Mucosa of descending colon (tissue), 3 donors: ENCODE measurements around the gene F8. TPM values are rescaled to one million over a fixed set of nuclear protein-coding genes. Genes with fewer than 3 reads are reported as not detected.
"Not testable (repeated sequence)": the region's sequence is repeated elsewhere in the genome, so short reads cannot be mapped to it uniquely, and the experiment has no call there.

Experiments used
- ATAC-seq: fragments of 200-7000 bp; cut with Tn5 transposase; one replicate; pipeline ENCODE4 v1.9.1; 2020; ENCODE audit warnings: mild to moderate bottlenecking, moderate library complexity
- DNase-seq, 3 donors: peaks; one replicate each; pipeline ENCODE4 v3.0.0-alpha.2; 2020
- H3K36me3 ChIP-seq: fragments of 200-600 bp; one replicate; pipeline ENCODE4 v1.8.0; 2021; ENCODE audit warnings: low read depth, mild to moderate bottlenecking
- H3K4me1 ChIP-seq: fragments of 200-600 bp; one replicate; pipeline ENCODE4 v1.8.0; 2021; ENCODE audit warnings: low read depth, mild to moderate bottlenecking
- H3K4me3 ChIP-seq: fragments of 200-600 bp; one replicate; pipeline ENCODE4 v1.8.0; 2021; ENCODE audit warnings: mild to moderate bottlenecking
- H3K9me3 ChIP-seq: fragments of 200-600 bp; one replicate; pipeline ENCODE4 v1.8.0; 2021; ENCODE audit warnings: mild to moderate bottlenecking
- intact Hi-C, 2 donors: fragments of 100-400 bp; cut with DNase I in 1 of 2; cut with micrococcal nuclease in 1 of 2; formaldehyde crosslinking; loops; one replicate each; pipeline versions ENCODE4 v1.11.0 to v1.11.1; 2022; cut with DNase I, micrococcal nuclease
- total RNA-seq, 3 donors: library from RNA; stranded (reverse); fragmentation: NEBNext Ultra II Directional in 2 of 3; extraction: Animal tissue kit (Norgen Biotek cat#: 25700) in 2 of 3; gene quantifications; one replicate each; pipeline versions ENCODE4 v1.2.1 to v1.2.4, GENCODE V29; 2021 to 2023
- TF ChIP-seq, protein P1 (sequence below): fragments of 200-600 bp; IDR thresholded peaks from one replicate; pipeline ENCODE4 v1.8.0; 2022; ENCODE audit warnings: antibody characterized with exemption, mild to moderate bottlenecking
- donor health status: DM: no; HTN: no; CAD: no; lungs with moderate emphysema.
- donor health status: DM: no; HTN: no; CAD: no.
- donor health status: DM: no; HTN: yes; CAD: no.

Gene F8
- total RNA-seq, 3 donors from 2014 or later: 2.8 to 14.0 (median 5.4) TPM

DNA sequence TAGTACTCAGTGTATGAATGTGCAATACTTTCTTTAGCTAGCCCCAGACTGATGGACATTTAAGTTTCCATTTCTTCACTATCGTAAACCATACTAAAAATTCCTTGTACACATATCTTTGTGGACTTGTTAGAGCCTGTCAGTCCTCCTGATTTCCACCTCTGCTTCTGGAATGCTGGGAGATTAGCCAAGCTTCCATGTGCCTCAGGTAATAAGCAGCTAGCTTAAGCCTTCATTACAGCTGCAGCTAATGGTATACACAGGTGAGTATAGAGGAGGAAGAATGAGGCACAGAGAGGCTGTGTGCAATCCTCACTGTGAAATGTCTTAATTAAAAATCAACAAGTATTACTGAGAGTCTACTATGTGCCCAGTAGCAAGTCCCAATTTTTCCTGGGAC, 197.9 kb downstream of the F8 start:
- no peak for ATAC-seq
- no peaks in the 10 kb centered on the region for H3K9me3 ChIP-seq
- TF ChIP-seq, protein P1, sequence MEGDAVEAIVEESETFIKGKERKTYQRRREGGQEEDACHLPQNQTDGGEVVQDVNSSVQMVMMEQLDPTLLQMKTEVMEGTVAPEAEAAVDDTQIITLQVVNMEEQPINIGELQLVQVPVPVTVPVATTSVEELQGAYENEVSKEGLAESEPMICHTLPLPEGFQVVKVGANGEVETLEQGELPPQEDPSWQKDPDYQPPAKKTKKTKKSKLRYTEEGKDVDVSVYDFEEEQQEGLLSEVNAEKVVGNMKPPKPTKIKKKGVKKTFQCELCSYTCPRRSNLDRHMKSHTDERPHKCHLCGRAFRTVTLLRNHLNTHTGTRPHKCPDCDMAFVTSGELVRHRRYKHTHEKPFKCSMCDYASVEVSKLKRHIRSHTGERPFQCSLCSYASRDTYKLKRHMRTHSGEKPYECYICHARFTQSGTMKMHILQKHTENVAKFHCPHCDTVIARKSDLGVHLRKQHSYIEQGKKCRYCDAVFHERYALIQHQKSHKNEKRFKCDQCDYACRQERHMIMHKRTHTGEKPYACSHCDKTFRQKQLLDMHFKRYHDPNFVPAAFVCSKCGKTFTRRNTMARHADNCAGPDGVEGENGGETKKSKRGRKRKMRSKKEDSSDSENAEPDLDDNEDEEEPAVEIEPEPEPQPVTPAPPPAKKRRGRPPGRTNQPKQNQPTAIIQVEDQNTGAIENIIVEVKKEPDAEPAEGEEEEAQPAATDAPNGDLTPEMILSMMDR: no peak
- no peaks in the 10 kb centered on the region for H3K4me1 ChIP-seq
- H3K36me3 ChIP-seq: no peaks in the 10 kb centered on the region
- intact Hi-C loops: no loop called here
- no peak overlapping the region for H3K4me3 ChIP-seq
- DNase-seq: no peak

DNA sequence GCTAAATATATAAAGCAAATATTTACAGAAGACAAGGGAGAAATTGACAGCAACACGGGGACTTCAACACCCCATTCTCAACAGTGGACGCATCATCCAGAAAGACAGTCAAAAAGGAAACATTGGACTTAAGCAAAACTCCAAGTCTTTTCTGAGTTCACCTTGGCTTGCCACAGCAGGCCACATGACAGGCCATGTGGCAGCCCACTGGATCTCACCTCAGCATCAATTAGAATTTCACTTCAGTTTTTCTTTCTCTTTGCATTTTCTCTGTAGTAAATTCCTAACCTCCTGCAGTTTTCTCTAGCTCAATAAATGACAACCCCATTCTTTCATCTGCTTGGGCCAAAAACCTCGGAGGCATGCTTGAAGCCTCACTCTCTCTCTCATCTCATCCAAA, 200.5 kb downstream of the F8 start:
- TF ChIP-seq, protein P1: no peak
- Histone ChIP-seq H3K4me3 (no peak overlapping the region), H3K9me3 (no peaks in the 10 kb centered on the region), H3K4me1 (no peaks in the 10 kb centered on the region), H3K36me3 (no peaks in the 10 kb centered on the region)
- intact Hi-C loops: no loop called here
- DNase-seq: no peak
- no peak for ATAC-seq

DNA sequence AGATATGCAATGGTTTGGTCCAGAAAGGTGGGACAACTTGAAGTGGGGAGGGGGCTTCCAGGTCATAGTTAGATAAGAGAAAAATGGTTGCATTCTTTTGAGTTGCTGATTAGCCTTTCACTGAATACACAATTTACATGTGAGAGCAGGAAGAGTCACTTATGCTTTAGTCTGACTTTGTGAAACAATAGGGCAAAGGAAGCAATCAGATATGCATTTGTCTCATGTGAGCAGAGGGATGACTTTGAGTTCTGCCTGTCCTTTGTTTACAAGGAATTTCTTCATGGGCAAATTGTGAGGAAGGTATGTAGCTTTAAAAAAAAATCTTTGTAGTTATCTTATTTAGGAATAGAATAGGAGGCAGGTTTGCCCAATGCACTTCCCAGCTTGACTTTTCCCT, 201.0 kb downstream of the F8 start:
- DNase-seq (no peak), ATAC-seq (no peak)
- Histone ChIP-seq H3K36me3 (no peaks in the 10 kb centered on the region), H3K4me3 (no peak overlapping the region), H3K4me1 (no peaks in the 10 kb centered on the region), H3K9me3 (no peaks in the 10 kb centered on the region)
- intact Hi-C loops: no loop called here
- TF ChIP-seq, protein P1: no peak

DNA sequence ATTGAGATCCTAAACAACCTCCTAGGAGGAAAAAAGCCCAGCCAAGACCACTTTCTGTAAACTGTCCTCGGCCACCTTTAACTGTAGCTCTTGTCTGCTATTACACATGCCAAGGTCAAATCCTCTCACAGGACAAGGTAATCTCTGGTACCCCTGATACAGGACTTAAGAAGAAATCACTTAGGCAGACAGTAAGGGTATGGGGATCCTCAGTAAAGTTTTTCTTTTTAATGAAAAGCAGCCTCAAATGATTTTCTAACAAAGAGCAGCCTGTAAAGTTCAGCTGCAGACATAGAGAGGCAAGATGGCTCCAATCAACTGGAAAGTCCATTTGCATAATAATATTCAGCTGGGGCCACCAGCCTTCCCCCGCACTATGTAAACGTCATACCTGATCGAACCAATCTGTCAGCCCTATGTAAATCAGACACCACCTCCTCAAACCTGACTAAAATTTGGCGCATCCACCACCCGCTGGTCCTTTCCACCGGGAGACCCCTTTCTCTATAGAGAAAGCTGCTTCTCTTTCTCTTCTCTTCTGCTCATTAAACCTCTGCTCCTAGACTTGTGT, 202.7 kb downstream of the F8 start:
- no peak for ATAC-seq
- TF ChIP-seq, protein P1: no peak
- no peaks in the 10 kb centered on the region for H3K9me3 ChIP-seq
- H3K36me3 ChIP-seq: no peaks in the 10 kb centered on the region
- DNase-seq: no peak
- intact Hi-C loops: no loop called here
- no peak overlapping the region for H3K4me3 ChIP-seq
- H3K4me1 ChIP-seq: no peaks in the 10 kb centered on the region

DNA sequence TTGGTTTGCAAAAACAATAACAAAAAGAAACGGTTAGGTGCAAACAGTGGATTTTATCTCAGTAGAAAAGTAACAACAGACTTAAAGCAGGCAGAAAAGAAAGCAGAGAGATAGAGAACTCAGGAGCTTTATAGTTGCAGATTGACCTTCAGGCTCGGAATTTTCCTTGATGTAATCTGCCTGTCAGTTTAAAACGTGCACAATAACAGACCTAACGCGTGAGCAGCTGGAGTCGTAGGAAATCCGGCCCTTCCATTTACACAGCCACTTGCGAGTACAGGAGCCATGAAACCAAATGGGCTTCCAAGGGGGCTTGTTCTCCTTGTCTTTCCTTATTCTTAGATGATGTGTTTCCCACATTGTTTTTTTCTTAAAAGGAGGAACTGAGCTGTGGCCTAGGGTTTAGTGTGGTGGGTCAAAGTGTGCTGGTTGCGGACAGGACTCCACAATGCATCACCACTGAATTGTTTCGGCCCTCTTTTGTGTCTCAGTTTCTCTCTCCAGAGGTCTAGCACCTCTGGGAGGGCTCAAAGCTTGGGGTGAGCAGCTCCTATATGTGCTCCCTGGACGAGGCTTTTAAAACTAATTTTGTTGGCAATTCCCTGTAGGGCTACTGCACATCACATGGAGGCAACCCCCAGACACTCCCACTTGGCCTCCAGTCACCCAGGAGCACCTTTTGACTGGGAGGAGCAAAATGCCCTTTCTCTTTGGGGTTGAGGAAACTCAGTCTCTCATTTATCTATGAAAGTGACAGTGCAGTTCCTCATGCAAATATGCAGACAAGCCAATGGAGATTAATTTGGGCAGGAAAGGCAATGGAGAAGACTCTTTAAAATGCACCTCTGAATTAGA, 203.4 kb downstream of the F8 start:
- no peak for ATAC-seq
- TF ChIP-seq, protein P1: no peak
- no peaks in the 10 kb centered on the region for H3K4me1 ChIP-seq
- intact Hi-C loops: no loop called here
- H3K36me3 ChIP-seq: no peaks in the 10 kb centered on the region
- H3K4me3 ChIP-seq: no peak overlapping the region
- no peaks in the 10 kb centered on the region for H3K9me3 ChIP-seq
- no peak for DNase-seq

DNA sequence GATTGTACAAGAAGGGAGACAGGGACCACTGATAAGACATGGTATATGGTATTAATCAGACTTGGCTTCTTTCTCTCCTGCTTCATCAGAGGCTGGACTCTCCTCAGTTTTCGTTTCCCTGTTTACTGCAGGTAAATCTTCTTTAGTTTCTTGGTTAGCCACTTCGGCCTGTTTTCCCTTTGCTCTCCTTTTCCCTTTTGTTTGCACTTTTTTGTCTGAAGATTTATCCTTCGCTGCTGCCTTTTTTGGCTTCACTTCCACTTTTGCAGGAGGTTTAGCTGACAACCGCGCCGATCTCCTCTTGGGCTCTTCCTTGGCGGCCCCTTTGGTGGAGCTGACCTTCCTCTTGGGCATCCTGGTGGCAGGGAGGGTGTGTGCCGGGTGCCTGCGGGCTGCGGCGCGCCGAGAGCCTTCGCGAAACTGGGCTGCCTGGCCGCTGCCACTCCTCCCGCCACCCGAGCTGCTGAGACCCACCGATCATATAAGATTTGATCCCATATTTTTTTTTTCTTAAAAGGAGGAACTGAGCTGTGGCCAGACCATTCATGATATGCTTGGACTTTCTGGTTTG, 205.4 kb downstream of the F8 start:
- H3K36me3 ChIP-seq, H3K9me3 ChIP-seq, intact Hi-C loops, ATAC-seq, DNase-seq, H3K4me3 ChIP-seq, H3K4me1 ChIP-seq: not testable (repeated sequence)

DNA sequence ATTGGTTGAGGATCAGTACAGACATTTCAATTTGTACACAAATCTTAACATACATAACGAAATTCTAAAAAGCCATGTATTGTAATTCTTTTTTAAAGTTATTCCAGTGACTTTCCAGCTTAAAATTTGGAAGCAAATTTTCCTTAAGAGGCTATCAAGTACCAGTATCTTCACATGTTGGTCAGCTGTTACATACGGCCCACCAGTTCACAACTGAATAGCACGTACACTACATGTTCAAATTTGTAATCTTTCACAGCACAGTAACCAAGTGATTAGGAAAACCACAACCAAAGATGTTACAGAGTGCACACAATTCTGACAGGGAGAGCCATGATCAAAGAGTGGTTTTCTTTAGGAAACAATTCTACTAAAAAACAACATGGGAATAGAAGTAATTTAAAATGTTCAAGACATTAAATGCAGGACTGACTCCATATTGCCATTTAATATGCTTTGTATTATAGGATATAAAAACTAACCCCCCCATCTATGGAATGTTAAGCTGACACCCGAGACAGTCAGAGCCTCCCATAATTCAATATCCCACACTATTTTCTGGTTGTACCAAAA, 206.1 kb downstream of the F8 start:
- not testable (repeated sequence) for ATAC-seq

More for the DNA sequence above, 206.1 kb downstream of the F8 start:
- H3K36me3 ChIP-seq, H3K4me1 ChIP-seq, H3K9me3 ChIP-seq, intact Hi-C loops, DNase-seq, H3K4me3 ChIP-seq: not testable (repeated sequence)
